Stimulated activated CD8-positive, alpha-beta memory T cell treated with anti-CD3 and anti-CD28 coated beads, Interleukin-15, amount 100 ng/mL, for 4 hours (primary cell): ENCODE results near the gene TRAPPC2.
"Not testable (repeated sequence)": the region's sequence is repeated elsewhere in the genome, so short reads cannot be mapped to it uniquely, and the experiment has no call there.

ENCODE experiments used
- DNase-seq, 2 donors: peaks; one replicate each; pipeline ENCODE4 v3.0.0-alpha.2; 2020; ENCODE audit warnings: low read depth in 2 of 2

The TRAPPC2 gene

DNA sequence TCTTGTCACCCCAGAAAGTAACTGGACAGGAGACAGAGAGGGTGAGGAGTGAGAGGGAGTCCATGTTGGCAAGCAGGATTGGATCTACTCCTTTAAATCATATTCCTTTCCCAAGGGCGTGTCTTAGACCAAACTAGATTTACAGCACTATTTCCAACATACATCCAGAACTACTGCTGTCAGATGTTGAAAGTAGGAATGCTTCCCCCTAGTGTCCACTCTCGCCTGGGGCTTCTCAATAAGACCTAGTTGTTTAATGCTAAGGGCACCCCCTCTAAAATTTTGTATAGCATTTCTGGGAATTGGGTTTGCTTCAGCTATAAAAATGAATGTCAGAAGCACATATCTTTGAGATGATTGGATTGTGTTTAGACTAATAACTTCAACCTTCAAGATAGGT, 13.4 kb upstream of the TRAPPC2 start:
- DNase-seq: no peak

DNA sequence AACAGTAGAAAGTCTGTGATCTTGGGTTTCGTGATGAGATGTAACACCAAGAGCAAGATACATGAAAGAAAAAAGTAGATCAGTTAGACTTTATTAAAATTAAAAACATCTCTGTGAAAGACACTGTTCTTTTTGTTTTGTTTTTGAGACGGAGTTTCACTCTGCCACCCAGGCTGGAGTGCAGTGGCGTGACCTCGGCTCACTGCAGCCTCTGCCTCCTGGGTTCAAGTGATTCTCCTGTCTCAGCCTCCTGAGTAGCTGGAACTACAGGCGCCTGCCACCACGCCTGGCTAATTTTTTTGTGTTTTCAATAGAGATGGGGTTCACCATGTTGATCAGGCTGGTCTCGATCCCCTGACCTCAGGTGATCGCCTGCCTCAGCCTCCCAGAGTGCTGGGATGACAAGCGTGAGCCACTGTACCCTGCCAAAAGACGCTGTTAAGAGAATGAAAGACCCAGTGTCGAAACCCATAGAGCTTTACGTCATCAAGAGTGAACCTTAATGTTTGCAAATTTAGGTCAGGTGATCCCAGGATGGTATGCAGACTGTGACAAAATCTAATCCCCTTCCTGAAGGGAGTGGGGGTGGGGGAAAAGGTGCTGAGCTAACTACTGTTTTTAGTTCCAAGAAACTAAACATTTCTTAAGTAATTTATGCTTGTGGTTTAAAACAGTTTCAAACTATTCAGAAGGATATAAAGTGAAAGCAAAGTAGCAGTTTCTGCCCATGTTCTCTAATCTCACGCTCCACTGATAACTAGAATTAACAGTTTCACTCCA, 8.2 kb upstream of the TRAPPC2 start:
- no peak for DNase-seq

- no peak for DNase-seq
These were observed 7.3 kb upstream of the TRAPPC2 start for GRCh38 chrX:13741695-13742094.

DNA sequence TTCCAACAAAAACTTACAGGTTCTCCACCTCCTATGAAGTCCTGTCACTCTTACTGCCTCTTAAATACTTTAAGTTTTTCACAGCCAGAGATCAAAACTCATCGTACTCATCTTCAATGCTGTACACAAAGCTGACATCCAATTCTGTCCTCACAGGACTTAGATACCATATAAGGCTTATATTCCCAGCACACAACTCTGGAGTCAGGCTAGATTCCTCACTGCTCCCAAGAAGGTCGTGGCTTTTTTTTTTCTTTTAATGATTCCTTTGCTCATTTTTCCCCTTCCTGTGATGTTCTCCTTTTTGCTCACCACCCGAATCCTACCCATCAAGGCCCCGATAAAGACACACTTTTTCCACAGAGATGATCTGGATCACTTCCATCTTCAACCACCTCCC, 914 bp downstream of the TRAPPC2 start:
- DNase-seq: no peak

GRCh38 chrX:13732246-13733067, 2.0 kb downstream of the TRAPPC2 start:
- no peak for DNase-seq

- DNase-seq: not testable (repeated sequence)
These were observed 3.9 kb downstream of the TRAPPC2 start for GRCh38 chrX:13730523-13730922.

GRCh38 chrX:13726583-13726982, 7.8 kb downstream of the TRAPPC2 start:
- not testable (repeated sequence) for DNase-seq

DNA sequence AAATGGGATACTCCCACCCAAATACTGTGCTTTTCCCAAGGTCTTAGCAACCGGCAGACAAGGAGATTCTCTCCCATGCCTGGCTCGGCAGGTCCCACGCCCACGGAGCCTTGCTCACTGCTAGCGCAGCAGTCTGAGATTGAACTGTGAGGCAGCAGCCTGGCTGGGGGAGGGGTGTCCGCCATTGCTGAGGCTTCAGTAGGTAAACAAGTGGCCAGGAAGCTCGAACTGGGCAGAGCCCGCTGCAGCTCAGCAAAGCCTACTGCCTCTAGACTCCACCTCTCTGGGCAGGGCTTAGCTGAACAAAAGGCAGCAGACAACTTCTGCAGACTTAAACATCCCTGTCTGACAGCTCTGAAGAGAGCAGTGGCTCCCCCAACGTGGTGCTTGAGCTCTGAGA, 9.5 kb downstream of the TRAPPC2 start:
- not testable (repeated sequence) for DNase-seq

DNA sequence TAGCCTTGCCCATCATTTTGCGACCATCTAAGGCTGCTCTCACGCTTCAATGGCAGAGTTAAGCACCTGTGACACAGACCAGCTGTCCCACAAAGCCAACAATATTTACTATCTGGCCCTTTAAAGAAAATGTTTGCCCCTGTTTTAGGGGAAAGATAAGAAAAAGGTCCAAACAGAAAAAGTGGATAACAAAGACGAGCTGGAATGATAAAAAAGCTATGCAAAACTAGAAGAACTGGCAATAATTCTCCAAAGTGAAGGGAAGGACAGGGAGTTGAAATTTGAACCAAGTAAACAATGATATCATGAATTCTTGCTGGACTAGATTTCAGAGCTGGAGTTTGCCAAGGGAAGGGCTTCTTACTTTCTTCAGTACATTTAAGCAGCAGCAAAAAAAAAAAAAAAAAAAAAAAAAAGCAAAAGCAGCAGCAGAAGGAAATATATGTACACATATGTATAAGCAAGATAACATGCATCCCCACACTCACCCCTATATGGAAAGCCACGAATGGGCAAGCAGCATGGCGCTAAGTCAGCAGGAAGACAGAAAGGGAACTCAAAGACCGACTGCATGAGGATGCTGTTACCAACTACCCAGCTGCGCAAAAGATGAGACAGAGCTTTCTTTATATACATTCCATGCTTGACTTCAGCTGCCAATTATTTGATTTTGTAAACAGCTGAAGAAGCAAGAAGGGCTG, 12.5 kb downstream of the TRAPPC2 start:
- DNase-seq: no peak

GRCh38 chrX:13721371-13721770, 13.0 kb downstream of the TRAPPC2 start:
- no peak for DNase-seq

GRCh38 chrX:13719192-13719856, 15.1 kb downstream of the TRAPPC2 start:
- DNase-seq: no peak

DNA sequence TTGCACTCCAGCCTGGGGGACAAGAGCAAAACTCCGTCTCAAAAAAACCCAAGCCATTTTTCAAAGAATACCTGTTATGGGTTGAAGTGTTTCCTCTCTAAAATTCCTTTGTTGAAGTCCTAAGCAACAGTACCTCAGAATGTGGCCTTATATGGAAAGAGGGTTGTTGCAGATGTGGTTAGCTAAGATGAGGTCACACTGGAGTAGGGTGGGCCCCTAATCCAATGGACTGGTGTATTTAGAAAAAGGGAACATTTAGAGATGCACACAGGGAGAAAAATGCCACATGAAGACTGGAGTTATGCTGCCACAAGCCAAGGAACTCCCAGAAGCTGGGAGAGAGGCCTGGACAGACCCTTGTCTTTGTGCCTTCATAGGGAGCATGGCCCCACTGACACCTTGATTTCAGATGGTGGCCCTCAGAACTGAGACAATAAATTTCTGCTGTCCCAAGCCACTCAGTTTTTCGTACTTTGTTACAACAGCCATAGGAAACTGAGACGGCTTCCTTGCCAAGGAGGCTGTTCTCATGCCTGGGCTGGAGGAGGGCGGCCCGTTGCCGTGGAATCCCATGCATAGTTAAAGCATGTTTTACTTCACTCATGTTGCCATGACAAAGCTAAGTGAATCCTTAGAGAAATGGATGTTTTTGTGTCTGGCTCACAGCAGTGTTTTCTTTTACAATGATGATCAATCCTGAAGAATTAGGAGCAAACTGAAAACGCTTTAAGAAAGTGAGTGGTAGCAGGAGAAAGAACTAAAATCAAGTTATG, 16.5 kb downstream of the TRAPPC2 start:
- DNase-seq: no peak

DNA sequence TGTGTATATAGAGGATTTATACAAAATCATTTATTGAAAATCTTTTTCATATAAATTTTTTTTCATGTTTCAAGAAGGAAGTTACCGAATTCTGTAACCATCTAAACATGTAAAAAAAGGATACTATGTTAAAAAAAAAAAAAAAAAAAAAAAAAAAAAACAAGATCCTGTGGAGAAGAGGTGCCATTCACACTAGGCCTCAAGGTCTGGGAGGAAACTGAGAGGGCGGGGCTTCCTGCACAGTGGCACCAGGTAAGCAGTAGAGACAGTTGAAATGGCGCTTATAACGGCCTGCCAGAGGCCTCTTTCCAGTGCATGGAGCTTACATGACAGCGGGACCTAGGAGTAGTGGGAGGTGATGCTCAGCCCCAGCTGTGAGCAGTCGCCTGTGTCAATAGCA, 17.5 kb downstream of the TRAPPC2 start:
- no peak for DNase-seq

GRCh38 chrX:13716455-13716854, 18.0 kb downstream of the TRAPPC2 start:
- DNase-seq: no peak

- DNase-seq: no peak
These were observed 23.3 kb downstream of the TRAPPC2 start for GRCh38 chrX:13711141-13711540.

DNA sequence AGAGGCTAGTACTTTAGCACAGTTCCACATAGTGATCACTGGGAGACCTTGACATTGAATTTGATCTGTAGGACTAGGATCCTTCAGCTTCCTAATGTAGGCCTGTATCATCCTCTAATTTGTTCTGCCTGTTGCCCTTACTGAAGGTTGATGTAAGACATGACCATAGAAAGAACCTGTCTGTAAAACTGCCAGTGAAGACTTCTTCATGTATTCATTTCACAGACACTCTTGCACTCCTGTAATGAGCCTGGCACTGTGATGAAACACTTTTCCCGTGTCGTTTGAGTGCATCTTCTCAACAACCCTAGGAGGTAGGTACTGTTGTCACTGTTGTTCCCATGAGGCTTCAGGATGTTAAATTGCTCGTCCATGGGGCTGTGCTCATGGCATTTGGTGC, 30.8 kb downstream of the TRAPPC2 start:
- DNase-seq: no peak

GRCh38 chrX:13703135-13703534, 31.3 kb downstream of the TRAPPC2 start:
- no peak for DNase-seq

- no peak for DNase-seq
These were observed 32.2 kb downstream of the TRAPPC2 start for GRCh38 chrX:13702111-13702789.

DNA sequence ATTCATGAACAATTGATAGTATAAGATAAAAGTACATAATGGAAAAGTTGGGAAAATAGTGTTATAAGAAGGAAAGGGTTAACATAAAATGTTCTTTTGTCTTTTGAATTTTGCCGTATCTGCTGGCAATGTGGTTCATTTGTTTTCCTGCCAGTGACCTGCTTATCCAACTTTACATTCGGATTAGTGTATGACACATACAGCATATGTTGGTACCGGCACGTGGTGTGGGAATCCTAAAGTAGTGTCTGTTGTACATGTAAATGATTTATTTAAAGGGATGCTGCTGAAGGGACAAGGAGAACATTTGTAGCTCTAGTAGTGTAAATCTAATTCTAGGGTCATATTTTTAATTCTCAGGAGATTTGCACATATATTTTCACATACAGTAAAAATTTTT, 34.0 kb downstream of the TRAPPC2 start:
- DNase-seq: no peak

DNA sequence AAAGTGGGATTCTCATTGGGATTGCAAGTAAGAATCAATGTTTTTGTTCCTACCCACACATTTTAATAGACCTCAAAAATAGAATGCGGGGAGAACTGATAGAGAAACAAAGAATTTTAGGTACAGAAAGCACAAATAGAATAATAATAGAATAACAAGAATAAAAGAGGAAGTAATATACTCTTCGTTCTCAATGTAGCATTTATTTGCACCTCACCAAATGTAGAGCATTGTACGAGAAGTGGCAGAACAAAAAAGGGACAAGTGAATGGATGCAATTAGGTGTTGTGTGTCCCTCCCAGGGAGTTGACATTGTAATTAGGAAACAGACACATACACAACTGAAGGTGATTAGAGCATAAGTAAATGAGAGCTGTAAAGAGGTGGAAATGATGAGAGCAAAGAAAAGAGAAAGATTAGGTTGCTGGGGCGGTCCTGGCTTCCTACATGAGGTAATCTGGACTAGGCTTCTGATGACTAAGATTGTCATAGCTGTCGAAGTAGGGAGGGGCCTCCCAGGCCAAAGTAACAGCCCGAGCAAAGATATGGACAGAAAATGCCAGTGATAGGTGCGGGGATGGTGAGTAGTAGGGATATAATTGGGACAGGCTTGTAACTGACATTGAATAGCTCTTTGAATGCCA, 35.1 kb downstream of the TRAPPC2 start:
- DNase-seq: no peak
